IPS-11a (cell line): ENCODE results near the gene SEC31A.
"Not testable (repeated sequence)": the region's sequence is repeated elsewhere in the genome, so short reads cannot be mapped to it uniquely, and the experiment has no call there.

Source experiments
- H3K4me3 ChIP-seq: one replicate; pipeline ENCODE4 v1.5.1; 2013; ENCODE audit warnings: low read depth, low read length, control low read depth

SEC31A gene

GRCh38 chr4:82898322-82899243 lies 7.6 kb upstream of the SEC31A start:
- peak overlapping the region; percentile 95 for H3K4me3 ChIP-seq

GRCh38 chr4:82896755-82897154 lies 5.8 kb upstream of the SEC31A start:
- no peak overlapping the region for H3K4me3 ChIP-seq

DNA sequence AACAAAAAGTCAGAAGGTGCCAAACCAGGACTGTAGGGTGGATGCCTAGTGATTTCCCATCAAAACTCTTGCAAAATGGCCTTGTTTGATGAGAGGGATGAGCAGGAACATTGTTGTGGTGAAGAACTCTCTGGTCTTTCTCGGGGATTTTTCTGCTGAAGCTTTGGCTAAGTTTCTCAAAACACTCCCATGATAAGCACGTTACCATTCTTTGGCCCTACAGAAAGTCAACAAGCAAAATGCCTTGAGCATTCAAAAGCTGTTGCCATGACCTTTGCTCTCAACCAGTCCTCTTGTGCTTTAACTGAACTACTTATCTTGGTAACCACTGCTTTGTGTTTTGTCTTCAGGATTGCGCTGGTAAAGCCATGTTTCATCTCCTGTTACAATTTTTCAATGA lies 3.0 kb upstream of the SEC31A start:
- H3K4me3 ChIP-seq = no peak overlapping the region

GRCh38 chr4:82892467-82892802 lies 1.5 kb upstream of the SEC31A start:
- no peak overlapping the region for H3K4me3 ChIP-seq

DNA sequence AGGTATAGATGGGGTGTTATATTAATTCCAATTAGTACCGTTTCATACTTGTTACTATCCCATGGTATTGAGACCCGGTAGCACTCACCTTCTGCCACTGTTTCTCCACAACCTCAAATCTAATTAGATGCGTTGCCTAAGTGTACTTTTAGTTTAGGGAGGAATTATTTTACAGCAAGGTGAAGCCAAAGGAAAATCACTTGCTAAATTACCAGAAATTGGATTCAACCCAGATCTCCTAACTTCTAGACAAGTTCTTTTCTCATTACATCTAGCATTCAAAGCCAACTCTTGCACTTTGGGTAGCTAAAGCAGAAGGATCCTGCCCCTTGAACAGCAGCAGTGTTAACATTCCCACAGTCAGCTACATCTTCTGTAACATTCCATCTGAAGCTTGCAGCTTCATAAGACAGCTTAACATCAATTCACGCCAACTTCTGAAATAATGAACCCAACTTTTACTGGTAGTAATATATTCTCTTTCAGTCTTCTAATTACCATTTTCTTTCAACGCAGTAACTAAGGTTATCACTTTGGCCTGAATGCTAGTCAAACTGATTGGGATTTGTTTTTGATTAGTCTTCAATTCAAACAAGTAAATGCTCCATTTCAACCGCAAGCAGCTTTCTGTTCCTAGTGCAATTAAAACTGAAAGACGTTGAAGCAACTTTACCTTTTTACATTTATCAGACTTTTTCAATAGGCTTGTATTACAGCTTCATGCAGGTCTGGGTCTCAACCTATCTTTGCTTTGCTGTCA lies 934 bp upstream of the SEC31A start:
- H3K4me3 ChIP-seq = peak overlapping the region; percentile 93

GRCh38 chr4:82890528-82890900 lies 439 bp downstream of the SEC31A start:
- H3K4me3 ChIP-seq = peak overlapping the region; percentile 93

DNA sequence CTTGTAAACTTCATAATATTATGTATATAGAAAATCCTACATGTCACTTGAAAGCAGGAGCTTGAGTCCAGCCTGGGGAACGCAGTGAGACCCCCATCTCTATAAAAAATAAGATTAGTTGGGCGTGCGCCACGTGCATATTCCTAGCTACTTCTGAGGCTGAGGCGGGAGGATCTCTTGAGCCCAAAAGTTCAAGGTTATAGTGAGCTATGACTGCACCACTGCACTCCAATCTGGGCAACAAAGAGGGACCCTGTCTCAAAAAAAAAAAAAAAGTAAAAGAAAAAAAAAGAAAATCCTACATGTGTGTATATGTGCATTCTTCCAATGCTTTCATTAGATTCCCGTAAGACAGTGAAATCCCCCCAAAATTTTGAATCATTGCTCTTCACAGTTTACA lies 1.7 kb downstream of the SEC31A start:
- H3K4me3 ChIP-seq = peak overlapping the region; percentile 93

- H3K4me3 ChIP-seq = no peak overlapping the region
Measured at GRCh38 chr4:82886147-82886942, 4.6 kb downstream of the SEC31A start.

DNA sequence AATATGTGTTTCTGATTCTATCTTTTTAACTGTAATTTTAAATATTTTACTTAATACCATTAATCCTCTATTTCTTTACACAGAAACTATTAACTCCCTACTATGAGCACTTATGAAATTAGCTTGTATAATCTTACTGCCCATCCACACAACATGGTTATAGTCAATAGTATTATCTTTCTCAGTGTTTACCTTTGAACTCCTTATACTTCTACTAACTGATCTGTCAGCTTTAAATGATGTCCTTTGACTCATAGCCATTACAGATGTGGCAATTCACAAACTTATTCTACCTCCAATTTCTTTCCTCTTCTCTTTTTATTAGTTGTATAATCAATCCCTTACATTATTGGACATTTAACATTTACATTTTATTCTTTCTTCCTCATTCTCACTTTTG lies 5.5 kb downstream of the SEC31A start:
- no peak overlapping the region for H3K4me3 ChIP-seq

GRCh38 chr4:82868572-82868971 lies 22.4 kb downstream of the SEC31A start:
- no peak overlapping the region for H3K4me3 ChIP-seq

DNA sequence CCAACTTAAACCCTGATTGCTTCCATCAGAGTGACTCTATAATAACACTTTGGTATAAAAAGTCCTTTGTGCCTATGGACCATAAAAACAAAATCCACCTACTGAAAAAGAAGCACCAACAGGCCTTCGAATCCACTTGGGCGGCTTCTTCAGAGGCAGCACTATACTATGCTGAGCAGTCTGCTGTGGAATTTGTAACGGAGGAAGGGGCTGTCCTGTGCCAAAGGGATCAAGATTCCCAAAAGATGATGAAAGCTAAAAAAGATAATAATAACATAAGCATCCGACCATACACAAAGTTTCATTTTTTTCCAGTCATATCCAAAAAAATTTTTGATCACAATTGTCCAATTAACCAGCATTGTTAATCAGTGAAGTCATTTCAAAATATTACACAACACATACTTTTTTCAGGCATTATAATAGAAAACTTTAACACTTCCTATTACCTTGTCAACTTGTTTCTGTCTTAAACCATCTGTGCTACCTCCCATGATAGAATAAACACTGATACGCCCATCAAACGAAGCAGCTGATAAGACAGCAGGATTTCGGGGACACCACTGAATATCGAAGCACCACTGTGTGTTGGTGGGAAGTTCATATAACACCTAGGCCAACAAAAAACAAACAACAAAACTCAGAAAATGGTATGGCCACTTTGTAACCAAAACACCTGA lies 24.1 kb downstream of the SEC31A start:
- no peak overlapping the region for H3K4me3 ChIP-seq

- not testable (repeated sequence) for H3K4me3 ChIP-seq
Measured at GRCh38 chr4:82866033-82866432, 24.9 kb downstream of the SEC31A start.

- no peak overlapping the region for H3K4me3 ChIP-seq
Measured at GRCh38 chr4:82865592-82865991, 25.4 kb downstream of the SEC31A start.

- no peak overlapping the region for H3K4me3 ChIP-seq
Measured at GRCh38 chr4:82864336-82864979, 26.5 kb downstream of the SEC31A start.

DNA sequence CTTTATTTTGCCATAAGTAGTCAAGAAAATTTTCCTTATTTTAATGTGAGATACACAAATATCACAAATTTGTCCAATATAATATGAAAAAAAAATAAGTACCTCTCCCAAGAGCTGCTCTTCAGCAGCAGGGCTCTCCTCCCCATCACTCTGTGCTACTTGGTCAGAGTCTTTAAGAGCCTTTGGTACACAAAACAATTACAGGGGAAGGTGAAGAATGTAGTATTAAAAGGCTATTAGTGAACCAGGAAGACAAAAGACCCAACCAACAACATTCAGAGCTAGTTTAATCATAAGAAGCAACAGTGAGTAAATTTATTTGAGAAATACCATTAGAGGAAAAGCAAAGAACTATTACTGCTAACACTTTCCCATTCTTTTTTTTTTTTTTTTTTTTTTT lies 29.4 kb downstream of the SEC31A start:
- no peak overlapping the region for H3K4me3 ChIP-seq

DNA sequence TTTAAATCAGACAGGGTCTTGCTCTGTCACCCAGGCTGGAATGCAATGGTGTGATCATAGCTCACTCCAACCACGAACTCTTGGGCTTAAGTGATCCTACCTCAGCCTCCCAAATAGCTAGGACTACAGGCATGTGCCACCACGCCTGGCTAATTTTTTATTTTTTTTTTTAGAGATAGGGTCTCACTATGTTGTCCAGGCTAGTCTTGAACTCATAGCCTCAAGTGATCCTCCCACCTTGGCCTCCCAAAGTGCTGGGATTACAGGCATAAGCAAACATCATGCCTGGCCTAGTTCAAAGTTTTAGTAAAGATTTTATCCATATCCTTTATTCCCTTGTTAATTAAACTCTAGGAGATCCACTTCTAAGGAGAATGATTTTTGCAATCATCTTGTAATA lies 30.5 kb downstream of the SEC31A start:
- not testable (repeated sequence) for H3K4me3 ChIP-seq

DNA sequence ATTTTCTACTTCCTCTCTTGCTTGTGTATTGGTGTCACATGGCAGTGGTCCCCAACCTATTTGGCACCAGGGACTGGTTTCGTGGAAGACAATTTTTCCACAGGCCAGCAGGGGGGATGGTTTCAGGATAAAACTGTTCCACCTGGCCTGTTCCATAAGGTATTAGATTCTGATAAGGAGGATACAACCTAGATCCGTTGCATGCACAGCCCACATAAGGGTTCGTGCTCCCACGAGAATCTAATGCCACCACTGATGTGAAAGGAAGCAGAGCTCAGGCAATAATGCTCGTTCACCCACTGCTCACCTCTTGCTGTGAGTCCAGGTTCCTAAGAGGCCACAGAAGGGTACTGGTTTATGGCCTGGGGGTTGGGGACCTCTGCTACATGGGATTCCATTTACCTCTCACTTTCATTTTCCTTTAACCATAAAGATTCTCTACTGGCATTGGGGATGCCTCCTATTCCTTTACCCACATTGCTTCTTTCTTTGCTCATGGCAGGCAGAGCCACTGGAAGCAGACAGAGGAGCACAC lies 38.1 kb downstream of the SEC31A start:
- no peak overlapping the region for H3K4me3 ChIP-seq

- H3K4me3 ChIP-seq = no peak overlapping the region
Measured at GRCh38 chr4:82851885-82852750, 38.8 kb downstream of the SEC31A start.

GRCh38 chr4:82851318-82851717 lies 39.6 kb downstream of the SEC31A start:
- H3K4me3 ChIP-seq = no peak overlapping the region
